Mucosa of rectum (tissue), 2 donors: ENCODE results near the gene TGM3.

Source experiments
- H3K27ac ChIP-seq, 2 donors: one replicate each; pipeline ENCODE4 v1.7.0; 2013; ENCODE audit warnings: inconsistent platforms in 2 of 2, low read depth in 2 of 2, low read length in 2 of 2
- H3K27me3 ChIP-seq, 2 donors: one replicate each; pipeline ENCODE4 v1.7.0; 2013; ENCODE audit warnings: low read length in 2 of 2; ENCODE audit not compliant: control insufficient read depth in 2 of 2, insufficient read depth in 2 of 2
- H3K36me3 ChIP-seq, 2 donors: one replicate each; pipeline ENCODE4 v1.7.0; 2013; ENCODE audit warnings: low read length in 2 of 2; ENCODE audit not compliant: control insufficient read depth in 2 of 2, insufficient read depth in 2 of 2
- H3K4me1 ChIP-seq, 2 donors: one replicate each; pipeline ENCODE4 v1.7.0; 2013; ENCODE audit warnings: low read length in 2 of 2, mild to moderate bottlenecking in 1 of 2; ENCODE audit not compliant: control insufficient read depth in 2 of 2, insufficient read depth in 2 of 2
- H3K4me3 ChIP-seq, 2 donors: one replicate each; pipeline ENCODE4 v1.7.0; 2013; ENCODE audit warnings: low read length in 2 of 2
- H3K9ac ChIP-seq, 2 donors: one replicate each; pipeline ENCODE4 v1.7.0; 2013; ENCODE audit warnings: low read length in 2 of 2, low read depth in 1 of 2, mild to moderate bottlenecking in 1 of 2
- H3K9me3 ChIP-seq, 2 donors: one replicate each; pipeline ENCODE4 v1.7.0; 2013; ENCODE audit warnings: low read length in 2 of 2; ENCODE audit not compliant: control insufficient read depth in 2 of 2
- donor health status: healthy.
- donor health status: Normal muscosa, but diverticular disease.

Gene TGM3

DNA sequence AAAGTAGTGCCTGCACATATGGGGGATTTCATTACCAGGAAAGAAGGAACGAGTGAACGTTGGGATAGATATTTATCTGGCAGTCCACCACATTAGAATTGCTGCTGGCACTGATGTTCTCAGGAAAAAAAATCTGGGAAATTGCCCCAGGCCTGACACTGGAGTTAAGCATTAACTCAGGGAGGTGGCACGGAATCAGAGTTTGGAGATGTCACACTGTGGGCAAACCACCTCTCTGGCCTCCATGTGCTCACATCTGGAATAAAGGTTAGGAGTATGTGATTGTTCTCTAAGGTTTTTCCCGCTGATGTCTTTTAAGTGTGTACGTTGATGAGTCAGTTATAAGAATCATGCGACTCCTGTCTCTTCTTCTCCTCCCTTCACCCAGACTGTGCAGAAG lies 7.9 kb downstream of the TGM3 start:
- Histone ChIP-seq H3K27ac (no peak overlapping the region), H3K9ac (no peak overlapping the region), H3K4me1 (peaks cover 12 to 25% of the 10 kb centered on the region in 2 donors), H3K36me3 (no peaks in the 10 kb centered on the region), H3K27me3 (no peaks in the 10 kb centered on the region), H3K4me3 (no peak overlapping the region), H3K9me3 (no peaks in the 10 kb centered on the region)

DNA sequence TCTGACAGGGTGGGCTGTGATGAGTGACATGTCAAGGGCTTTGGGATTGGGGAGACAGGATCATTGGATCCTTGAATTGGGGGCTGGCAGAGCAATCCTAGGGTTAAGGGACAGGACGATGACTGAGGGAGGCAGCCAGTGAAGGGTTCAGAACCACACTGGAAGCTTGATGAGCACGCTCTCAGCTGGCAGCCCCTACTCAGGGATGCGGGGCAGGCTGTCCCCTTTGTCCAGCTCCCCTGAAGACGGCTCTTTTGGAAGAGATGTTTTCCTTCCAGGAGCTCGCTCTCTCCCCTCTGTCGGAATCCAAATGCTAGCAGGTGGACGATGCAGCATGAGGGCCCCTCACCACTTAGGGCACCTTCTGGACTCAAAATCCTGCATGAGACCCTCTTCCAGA lies 8.4 kb downstream of the TGM3 start:
- Histone ChIP-seq H3K4me1 (peaks cover 8 to 22% of the 10 kb centered on the region in 2 donors), H3K27me3 (no peaks in the 10 kb centered on the region), H3K27ac (no peak overlapping the region)

DNA sequence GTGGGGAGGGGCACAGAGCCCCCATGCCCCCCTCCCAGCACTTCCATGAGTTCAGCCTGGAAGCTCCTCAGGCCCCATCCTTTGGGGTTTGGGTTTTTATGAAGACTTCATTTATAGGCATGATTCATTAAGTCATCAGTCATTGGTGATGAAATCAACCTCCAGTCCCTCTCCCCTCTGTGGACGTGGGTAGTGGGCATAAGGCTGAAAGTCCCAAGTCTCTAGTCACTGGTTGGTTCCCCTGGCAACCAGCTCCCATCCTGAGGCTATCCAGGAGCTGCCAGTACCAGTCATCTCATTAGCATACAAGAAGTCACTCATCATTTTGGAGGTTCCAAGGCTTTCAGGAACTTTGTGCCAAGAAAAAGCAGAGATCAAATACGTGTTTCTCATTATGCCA lies 9.2 kb downstream of the TGM3 start:
- H3K27me3 ChIP-seq = no peaks in the 10 kb centered on the region
- peak overlapping the region; percentile 75 to 86 for H3K27ac ChIP-seq
- no peaks in the 10 kb centered on the region for H3K36me3 ChIP-seq
- H3K4me3 ChIP-seq = no peak overlapping the region
- H3K9me3 ChIP-seq = no peaks in the 10 kb centered on the region
- H3K4me1 ChIP-seq = peaks cover 7 to 15% of the 10 kb centered on the region in 2 donors
- H3K9ac ChIP-seq = no peak overlapping the region

More for the DNA sequence above, 8.4 kb downstream of the TGM3 start:
- Histone ChIP-seq H3K9ac (no peak overlapping the region), H3K36me3 (no peaks in the 10 kb centered on the region), H3K9me3 (no peaks in the 10 kb centered on the region), H3K4me3 (no peak overlapping the region)

DNA sequence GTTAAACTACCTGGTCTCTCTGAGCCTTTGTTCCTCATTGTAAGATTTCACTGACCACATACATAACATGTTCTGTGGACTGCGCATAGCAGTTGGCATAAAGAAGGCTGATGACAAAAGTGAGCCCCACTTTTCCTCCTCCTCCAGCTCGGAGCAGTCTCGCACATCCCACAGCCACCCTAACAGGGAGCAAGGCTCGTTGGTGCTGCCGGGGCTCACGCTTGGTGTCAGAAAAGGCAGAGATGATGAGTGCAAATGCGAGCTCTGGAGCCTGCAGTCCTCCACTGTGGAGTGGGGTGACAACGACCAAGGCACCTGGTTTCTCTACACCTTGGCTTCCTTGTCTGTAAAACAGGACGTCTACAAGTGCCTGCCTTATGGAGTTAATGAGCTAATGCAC lies 9.7 kb downstream of the TGM3 start:
- Histone ChIP-seq H3K36me3 (no peaks in the 10 kb centered on the region), H3K4me3 (peak overlapping the region in 1 of 2 donors; percentile 28), H3K9me3 (no peaks in the 10 kb centered on the region), H3K9ac (peak overlapping the region in 1 of 2 donors; percentile 40), H3K27me3 (no peaks in the 10 kb centered on the region), H3K4me1 (peaks cover 7 to 15% of the 10 kb centered on the region in 2 donors), H3K27ac (peak overlapping the region; percentile 75 to 86)

DNA sequence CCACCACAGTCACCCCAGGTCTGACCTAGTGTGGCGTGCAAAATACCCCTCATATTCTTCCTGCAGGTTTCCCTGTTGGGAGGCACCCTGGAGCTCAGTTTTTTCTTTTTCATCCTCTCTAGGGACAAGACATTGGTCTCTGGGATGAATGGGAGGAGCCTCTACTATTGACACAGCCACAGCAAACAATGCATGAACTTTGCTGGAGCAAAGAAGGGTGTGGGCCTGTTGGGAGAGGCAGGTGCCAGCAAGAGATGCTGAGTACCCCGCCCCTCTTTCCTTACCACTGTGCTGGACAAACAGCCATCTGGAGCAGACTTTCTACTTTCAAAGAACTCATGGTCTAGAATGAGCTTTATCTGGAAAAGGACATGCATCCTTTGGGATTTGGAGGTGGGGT lies 10.1 kb downstream of the TGM3 start:
- Histone ChIP-seq H3K27me3 (peaks cover 0 to 1% of the 10 kb centered on the region in 2 donors), H3K9ac (no peak overlapping the region), H3K36me3 (no peaks in the 10 kb centered on the region), H3K4me1 (peaks cover 7 to 14% of the 10 kb centered on the region in 2 donors), H3K27ac (peak overlapping the region; percentile 75 to 86), H3K4me3 (peak overlapping the region in 1 of 2 donors; percentile 28), H3K9me3 (no peaks in the 10 kb centered on the region)

DNA sequence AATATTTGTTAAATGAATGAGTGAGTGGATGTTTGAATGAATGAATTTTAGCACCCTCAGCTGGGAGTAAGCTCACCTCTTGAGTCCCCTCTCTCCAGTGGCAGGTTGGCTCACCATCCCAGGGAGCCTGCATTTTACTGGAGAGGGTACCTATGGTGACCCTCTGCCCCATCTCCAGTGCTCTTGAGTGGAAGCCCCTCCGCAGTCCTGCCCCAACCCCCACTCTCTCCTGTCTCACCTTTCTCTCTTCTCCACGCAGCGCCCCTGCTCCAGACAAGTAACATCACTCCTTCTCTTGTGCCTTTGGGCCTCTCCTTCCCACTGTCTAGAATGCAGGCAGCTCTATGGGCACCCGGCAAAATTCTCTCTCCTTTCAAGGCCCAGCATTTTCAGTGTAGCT lies 11.3 kb downstream of the TGM3 start:
- Histone ChIP-seq H3K4me1 (peaks cover 7 to 12% of the 10 kb centered on the region in 2 donors), H3K9ac (no peak overlapping the region), H3K9me3 (no peaks in the 10 kb centered on the region), H3K4me3 (no peak overlapping the region), H3K27me3 (peaks cover 0 to 2% of the 10 kb centered on the region in 2 donors), H3K27ac (no peak overlapping the region), H3K36me3 (no peaks in the 10 kb centered on the region)

DNA sequence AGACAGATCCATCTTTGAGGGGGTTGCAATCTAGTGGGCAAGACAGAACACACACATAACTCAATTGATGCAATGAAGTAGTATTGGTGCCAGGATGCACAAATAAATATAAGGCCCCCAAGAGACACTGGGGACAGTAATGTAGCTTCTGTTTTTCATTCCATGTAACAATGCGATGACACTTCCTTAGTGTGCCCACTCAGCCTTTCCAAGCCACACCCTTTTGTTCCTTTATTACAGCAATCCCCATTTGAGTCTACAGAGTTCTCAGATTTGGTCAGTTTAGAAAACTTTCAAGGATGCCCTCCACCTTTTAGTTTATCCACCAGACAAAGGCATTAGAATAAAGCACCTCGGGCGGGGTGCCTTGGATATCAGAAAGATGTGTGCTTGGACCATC lies 15.5 kb downstream of the TGM3 start:
- no peaks in the 10 kb centered on the region for H3K9me3 ChIP-seq
- H3K4me1 ChIP-seq = no peaks in the 10 kb centered on the region
- H3K27ac ChIP-seq = no peak overlapping the region
- peaks cover 0 to 2% of the 10 kb centered on the region in 2 donors for H3K27me3 ChIP-seq
- H3K4me3 ChIP-seq = no peak overlapping the region
- no peaks in the 10 kb centered on the region for H3K36me3 ChIP-seq
- no peak overlapping the region for H3K9ac ChIP-seq

DNA sequence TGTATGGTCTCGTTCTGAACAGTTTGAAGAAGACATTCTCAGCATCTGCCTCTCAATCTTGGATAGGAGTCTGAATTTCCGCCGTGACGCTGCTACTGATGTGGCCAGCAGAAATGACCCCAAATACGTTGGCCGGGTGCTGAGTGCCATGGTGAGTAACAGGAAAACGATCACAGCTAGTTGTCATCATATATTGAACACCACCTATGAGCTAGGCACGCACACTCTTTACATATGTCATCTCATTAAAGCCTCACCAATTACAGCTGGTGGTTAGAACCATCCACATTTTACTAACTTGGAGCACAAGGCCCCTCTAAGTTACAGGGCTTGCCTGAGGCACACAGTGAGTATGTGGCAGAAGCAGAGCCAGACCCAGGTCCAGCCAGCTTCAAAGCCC lies 17.1 kb downstream of the TGM3 start:
- Histone ChIP-seq H3K27ac (no peak overlapping the region), H3K9ac (no peak overlapping the region), H3K4me3 (no peak overlapping the region), H3K9me3 (no peaks in the 10 kb centered on the region), H3K4me1 (no peaks in the 10 kb centered on the region), H3K27me3 (peaks cover 2% of the 10 kb centered on the region in 2 donors), H3K36me3 (no peaks in the 10 kb centered on the region)

DNA sequence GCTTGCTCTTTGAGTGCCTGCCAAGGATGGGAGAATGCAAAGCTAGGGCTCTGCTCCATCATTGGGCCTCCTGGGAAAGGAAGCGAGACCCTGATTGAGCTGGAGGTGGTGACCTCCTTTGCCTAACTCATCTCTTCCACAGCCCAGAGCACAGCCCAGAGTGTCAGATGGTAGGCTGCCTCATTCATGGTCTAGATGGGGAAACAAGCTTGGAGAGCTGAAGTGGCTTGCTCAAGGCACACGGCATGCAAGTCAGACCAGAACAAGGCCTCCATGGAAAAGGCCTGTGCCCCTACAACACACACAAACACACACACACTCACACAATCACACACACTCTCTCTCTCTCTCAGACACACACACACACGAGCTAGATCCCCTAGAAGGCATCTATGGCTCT lies 17.5 kb downstream of the TGM3 start:
- H3K9me3 ChIP-seq = no peaks in the 10 kb centered on the region
- H3K36me3 ChIP-seq = no peaks in the 10 kb centered on the region
- no peak overlapping the region for H3K9ac ChIP-seq
- peaks cover 2% of the 10 kb centered on the region in 2 donors for H3K27me3 ChIP-seq
- no peak overlapping the region for H3K4me3 ChIP-seq
- no peaks in the 10 kb centered on the region for H3K4me1 ChIP-seq
- H3K27ac ChIP-seq = no peak overlapping the region

DNA sequence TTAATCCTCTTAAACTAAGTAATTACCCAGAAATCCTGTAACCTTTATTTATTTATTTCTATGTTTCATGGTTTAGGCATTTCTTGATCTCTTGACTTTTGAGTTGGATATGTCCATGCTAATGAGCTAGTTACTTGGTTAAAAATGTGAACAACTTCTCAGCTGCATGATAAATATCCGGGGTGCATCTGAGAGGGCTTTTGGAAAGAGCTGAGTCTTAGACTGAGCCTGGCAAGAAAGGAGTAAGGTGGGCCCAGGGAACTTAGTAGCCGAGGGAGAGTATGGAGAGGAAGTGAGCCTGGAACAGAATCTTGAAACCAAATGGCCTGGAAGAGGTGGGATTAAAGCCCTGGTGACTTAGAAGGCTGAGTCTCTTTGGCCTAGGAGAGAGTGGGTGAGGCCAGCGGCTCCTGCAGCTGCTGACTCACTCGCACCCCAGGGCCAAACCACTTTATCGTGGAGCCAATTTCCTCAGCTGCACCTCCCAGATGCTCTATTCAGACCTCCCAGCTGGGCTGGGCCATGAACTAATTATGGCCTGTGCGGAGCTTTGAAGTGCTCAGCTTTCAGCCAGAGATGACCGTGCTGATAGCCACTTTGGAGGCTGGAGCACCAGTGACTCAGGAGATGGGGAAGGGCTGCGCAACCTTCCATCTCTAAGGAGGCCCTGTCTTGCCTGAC lies 19.1 kb downstream of the TGM3 start:
- H3K4me3 ChIP-seq = no peak overlapping the region
- H3K9ac ChIP-seq = no peak overlapping the region
- H3K9me3 ChIP-seq = no peaks in the 10 kb centered on the region
- no peaks in the 10 kb centered on the region for H3K36me3 ChIP-seq
- H3K27me3 ChIP-seq = peaks cover 2% of the 10 kb centered on the region in 2 donors
- no peaks in the 10 kb centered on the region for H3K4me1 ChIP-seq
- peak overlapping the region in 1 of 2 donors; percentile 38 for H3K27ac ChIP-seq
